ENCODE measurements around the gene ETV6.
A peak's percentile ranks its signal among the peaks of the same experiment; 100 is the strongest.

The ETV6 gene

GRCh38 chr12:11795192-11795912, 145.9 kb downstream of the ETV6 start:
- no peaks in the 10 kb centered on the region for H3K27me3 Mint-ChIP-seq
- H3K9me3 Mint-ChIP-seq: no peaks in the 10 kb centered on the region
- H3K4me1 Mint-ChIP-seq (ENCODE audit: low read depth): peaks cover 44% of the 10 kb centered on the region
- peaks cover 22% of the 10 kb centered on the region for H3K36me3 Mint-ChIP-seq (ENCODE audit: low read depth)
- H3K27ac Mint-ChIP-seq: no peak overlapping the region
- H3K4me3 Mint-ChIP-seq: no peak overlapping the region

- Mint-ChIP-seq H3K36me3 (ENCODE audit: low read depth) (peaks cover 18% of the 10 kb centered on the region), H3K27ac (no peak overlapping the region), H3K4me1 (ENCODE audit: low read depth) (peaks cover 46% of the 10 kb centered on the region), H3K9me3 (no peaks in the 10 kb centered on the region), H3K27me3 (no peaks in the 10 kb centered on the region), H3K4me3 (no peak overlapping the region)
Measured at GRCh38 chr12:11795913-11796459, 146.5 kb downstream of the ETV6 start.

- Mint-ChIP-seq H3K36me3 (ENCODE audit: low read depth) (peaks cover 7% of the 10 kb centered on the region), H3K27ac (no peak overlapping the region), H3K4me1 (ENCODE audit: low read depth) (peaks cover 55% of the 10 kb centered on the region), H3K4me3 (no peak overlapping the region), H3K9me3 (no peaks in the 10 kb centered on the region), H3K27me3 (no peaks in the 10 kb centered on the region)
Measured at GRCh38 chr12:11797317-11797913, 147.9 kb downstream of the ETV6 start.

- Mint-ChIP-seq H3K4me1 (ENCODE audit: low read depth) (peaks cover 55% of the 10 kb centered on the region), H3K4me3 (no peak overlapping the region), H3K27me3 (no peaks in the 10 kb centered on the region), H3K36me3 (ENCODE audit: low read depth) (peaks cover 11% of the 10 kb centered on the region), H3K27ac (no peak overlapping the region), H3K9me3 (no peaks in the 10 kb centered on the region)
Measured at GRCh38 chr12:11798006-11798708, 148.7 kb downstream of the ETV6 start.

GRCh38 chr12:11798856-11799501, 149.5 kb downstream of the ETV6 start:
- no peaks in the 10 kb centered on the region for H3K27me3 Mint-ChIP-seq
- no peaks in the 10 kb centered on the region for H3K9me3 Mint-ChIP-seq
- peaks cover 15% of the 10 kb centered on the region for H3K36me3 Mint-ChIP-seq (ENCODE audit: low read depth)
- no peak overlapping the region for H3K27ac Mint-ChIP-seq
- no peak overlapping the region for H3K4me3 Mint-ChIP-seq
- H3K4me1 Mint-ChIP-seq (ENCODE audit: low read depth): peaks cover 50% of the 10 kb centered on the region

- no peak overlapping the region for H3K27ac Mint-ChIP-seq
- peaks cover 50% of the 10 kb centered on the region for H3K4me1 Mint-ChIP-seq (ENCODE audit: low read depth)
- no peaks in the 10 kb centered on the region for H3K27me3 Mint-ChIP-seq
- no peak overlapping the region for H3K4me3 Mint-ChIP-seq
- H3K36me3 Mint-ChIP-seq (ENCODE audit: low read depth): peaks cover 19% of the 10 kb centered on the region
- H3K9me3 Mint-ChIP-seq: no peaks in the 10 kb centered on the region
Measured at GRCh38 chr12:11799502-11799873, 150.0 kb downstream of the ETV6 start.

GRCh38 chr12:11801643-11802042, 152.2 kb downstream of the ETV6 start:
- H3K4me1 Mint-ChIP-seq (ENCODE audit: low read depth): peaks cover 44% of the 10 kb centered on the region
- H3K27ac Mint-ChIP-seq: no peak overlapping the region
- H3K4me3 Mint-ChIP-seq: no peak overlapping the region
- H3K9me3 Mint-ChIP-seq: no peaks in the 10 kb centered on the region
- H3K27me3 Mint-ChIP-seq: no peaks in the 10 kb centered on the region
- H3K36me3 Mint-ChIP-seq (ENCODE audit: low read depth): peaks cover 31% of the 10 kb centered on the region

- Mint-ChIP-seq H3K27me3 (no peaks in the 10 kb centered on the region), H3K27ac (no peak overlapping the region), H3K9me3 (no peaks in the 10 kb centered on the region), H3K4me1 (ENCODE audit: low read depth) (peaks cover 25% of the 10 kb centered on the region), H3K36me3 (ENCODE audit: low read depth) (peaks cover 33% of the 10 kb centered on the region), H3K4me3 (no peak overlapping the region)
Measured at GRCh38 chr12:11804130-11804529, 154.7 kb downstream of the ETV6 start.

- Mint-ChIP-seq H3K36me3 (ENCODE audit: low read depth) (peaks cover 35% of the 10 kb centered on the region), H3K4me3 (no peak overlapping the region), H3K4me1 (ENCODE audit: low read depth) (peaks cover 22% of the 10 kb centered on the region), H3K27me3 (no peaks in the 10 kb centered on the region), H3K9me3 (no peaks in the 10 kb centered on the region), H3K27ac (no peak overlapping the region)
Measured at GRCh38 chr12:11805043-11805442, 155.6 kb downstream of the ETV6 start.

- no peak overlapping the region for H3K27ac Mint-ChIP-seq
- no peaks in the 10 kb centered on the region for H3K9me3 Mint-ChIP-seq
- H3K4me1 Mint-ChIP-seq (ENCODE audit: low read depth): peaks cover 21% of the 10 kb centered on the region
- H3K27me3 Mint-ChIP-seq: no peaks in the 10 kb centered on the region
- no peak overlapping the region for H3K4me3 Mint-ChIP-seq
- H3K36me3 Mint-ChIP-seq (ENCODE audit: low read depth): peaks cover 35% of the 10 kb centered on the region
Measured at GRCh38 chr12:11805680-11806079, 156.2 kb downstream of the ETV6 start.

- Mint-ChIP-seq H3K27ac (no peak overlapping the region), H3K4me3 (no peak overlapping the region), H3K4me1 (ENCODE audit: low read depth) (peaks cover 24% of the 10 kb centered on the region), H3K36me3 (ENCODE audit: low read depth) (peaks cover 38% of the 10 kb centered on the region), H3K9me3 (no peaks in the 10 kb centered on the region), H3K27me3 (peaks cover 3% of the 10 kb centered on the region)
Measured at GRCh38 chr12:11807458-11807857, 158.0 kb downstream of the ETV6 start.

GRCh38 chr12:11808931-11809330, 159.5 kb downstream of the ETV6 start:
- Mint-ChIP-seq H3K9me3 (no peaks in the 10 kb centered on the region), H3K4me3 (no peak overlapping the region), H3K36me3 (ENCODE audit: low read depth) (peaks cover 31% of the 10 kb centered on the region), H3K27ac (no peak overlapping the region), H3K4me1 (ENCODE audit: low read depth) (peaks cover 38% of the 10 kb centered on the region), H3K27me3 (peaks cover 4% of the 10 kb centered on the region)

GRCh38 chr12:11810206-11810545, 160.7 kb downstream of the ETV6 start:
- Mint-ChIP-seq H3K27ac (no peak overlapping the region), H3K27me3 (peaks cover 4% of the 10 kb centered on the region), H3K36me3 (ENCODE audit: low read depth) (peaks cover 27% of the 10 kb centered on the region), H3K4me1 (ENCODE audit: low read depth) (peaks cover 48% of the 10 kb centered on the region), H3K9me3 (no peaks in the 10 kb centered on the region), H3K4me3 (no peak overlapping the region)

- Mint-ChIP-seq H3K36me3 (ENCODE audit: low read depth) (peaks cover 21% of the 10 kb centered on the region), H3K27me3 (peaks cover 4% of the 10 kb centered on the region), H3K4me1 (ENCODE audit: low read depth) (peaks cover 52% of the 10 kb centered on the region), H3K4me3 (no peak overlapping the region), H3K9me3 (no peaks in the 10 kb centered on the region), H3K27ac (no peak overlapping the region)
Measured at GRCh38 chr12:11811008-11811407, 161.5 kb downstream of the ETV6 start.

GRCh38 chr12:11812241-11812585, 162.7 kb downstream of the ETV6 start:
- Mint-ChIP-seq H3K4me1 (ENCODE audit: low read depth) (peaks cover 48% of the 10 kb centered on the region), H3K9me3 (no peaks in the 10 kb centered on the region), H3K4me3 (no peak overlapping the region), H3K27ac (peak overlapping the region; percentile 71), H3K36me3 (ENCODE audit: low read depth) (peaks cover 18% of the 10 kb centered on the region), H3K27me3 (peaks cover 4% of the 10 kb centered on the region)
